GM13977 (cell line): ENCODE results near the gene AKAP7.

Source experiments
- DNase-seq: peaks from one replicate; pipeline ENCODE4 v3.0.0; 2012; ENCODE audit warnings: low spot score
- CTCF ChIP-seq: IDR thresholded peaks from 2 replicates; pipeline ENCODE4 v1.5.1; 2012; ENCODE audit warnings: mild to moderate bottlenecking, control low read depth; ENCODE audit not compliant: insufficient read depth; ENCODE audit errors: extremely low read depth, missing control alignments
- in situ Hi-C: fragments of 300-500 bp; cut with MboI; formaldehyde crosslinking; loops from one replicate; pipeline ENCODE4 v1.12.0; 2022; ENCODE audit warnings: low sequenced_read_pairs, low pct_unique_long_range_greater_than_20kb, mixed read lengths, inconsistent platforms; ENCODE audit not compliant: unreplicated experiment

AKAP7 gene

DNA sequence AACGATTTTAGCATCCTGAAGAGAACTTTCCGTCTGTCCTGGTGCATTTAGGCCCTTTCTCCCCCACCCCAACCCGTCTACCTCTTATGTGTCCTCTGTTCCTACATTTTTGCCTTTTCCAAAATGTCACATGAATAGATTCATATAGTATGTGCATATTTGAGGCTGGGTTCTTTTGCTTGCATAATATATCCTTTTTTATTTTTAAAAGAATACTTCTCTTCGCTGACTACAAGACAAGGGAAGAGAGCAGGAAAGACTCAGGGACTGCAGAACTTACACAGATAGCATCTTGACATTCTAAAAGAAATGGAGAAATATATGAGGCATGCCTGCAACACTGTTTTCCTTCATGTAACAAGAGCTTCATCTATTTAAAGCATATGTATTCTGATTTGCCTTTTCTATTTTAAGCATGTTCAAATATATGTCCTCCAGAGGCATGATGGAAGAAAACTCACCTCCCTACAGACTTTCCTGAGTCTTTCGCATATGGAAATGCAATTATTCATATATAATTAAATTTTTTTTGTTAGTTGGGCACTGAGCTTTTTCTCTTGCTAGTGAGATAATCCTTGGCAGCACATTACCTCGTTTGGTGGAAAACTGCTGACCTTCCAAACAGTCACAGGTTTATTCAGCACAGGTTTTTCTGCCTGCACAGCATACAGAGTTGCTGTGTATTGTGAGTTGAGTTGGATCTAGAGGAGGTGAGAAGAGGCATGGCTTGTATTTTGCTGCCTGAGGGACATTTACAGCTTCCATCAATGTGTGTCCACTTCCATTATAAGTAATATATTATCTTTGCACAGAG lies 170.0 kb downstream of the AKAP7 start:
- DNase-seq, result no peak
- in situ Hi-C loops, result no loop called here

DNA sequence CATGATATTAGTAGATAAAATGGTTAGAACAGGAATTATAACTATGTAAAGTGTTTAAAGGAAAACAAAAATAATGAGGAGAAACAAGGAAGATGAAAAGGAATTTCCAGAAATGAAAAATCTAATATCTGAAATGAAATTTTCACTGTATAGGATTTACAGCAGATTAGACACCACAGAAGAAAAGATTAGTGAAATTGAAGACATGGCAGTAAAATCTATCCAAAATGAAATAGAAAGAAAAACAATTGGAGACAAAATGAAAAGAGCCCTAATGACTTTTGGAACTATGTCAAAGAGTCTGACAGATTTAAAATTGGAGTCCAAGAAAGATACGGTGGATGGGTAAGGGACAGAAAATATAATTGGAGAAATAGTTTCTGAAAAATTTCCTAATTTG lies 174.2 kb downstream of the AKAP7 start:
- TF ChIP-seq CTCF, result no peak
- no peak for DNase-seq
- in situ Hi-C loops, result no loop called here

More for the DNA sequence above, 170.0 kb downstream of the AKAP7 start:
- no peak for TF ChIP-seq CTCF

GRCh38 chr6:131314838-131315237 lies 179.6 kb downstream of the AKAP7 start:
- no peak for DNase-seq
- in situ Hi-C loops, result no loop called here
- TF ChIP-seq CTCF, result no peak

DNA sequence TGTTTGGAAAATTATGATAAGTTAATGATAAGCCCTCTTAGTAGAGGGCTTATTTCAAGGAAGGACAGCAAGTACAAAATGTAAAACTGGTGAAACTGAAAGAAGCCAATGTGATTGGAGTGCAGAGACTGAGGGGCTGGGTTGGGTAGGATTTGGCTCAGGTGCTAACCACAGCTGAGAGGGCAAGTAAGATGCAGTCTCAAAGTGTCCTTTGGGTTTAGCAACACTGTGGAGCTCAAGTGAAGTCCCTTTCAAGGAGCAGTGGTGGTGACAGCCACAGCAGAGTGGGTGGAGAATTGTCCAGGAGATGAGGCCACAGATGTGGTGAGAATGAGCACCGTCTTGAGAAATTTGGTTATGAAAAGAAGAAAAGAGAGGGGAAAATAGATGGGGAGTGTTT lies 181.4 kb downstream of the AKAP7 start:
- TF ChIP-seq CTCF, result no peak
- in situ Hi-C loops, result no loop called here
- no peak for DNase-seq

- no peak for DNase-seq
- in situ Hi-C loops, result no loop called here
- no peak for TF ChIP-seq CTCF
Measured at GRCh38 chr6:131317516-131317915, 182.2 kb downstream of the AKAP7 start.

DNA sequence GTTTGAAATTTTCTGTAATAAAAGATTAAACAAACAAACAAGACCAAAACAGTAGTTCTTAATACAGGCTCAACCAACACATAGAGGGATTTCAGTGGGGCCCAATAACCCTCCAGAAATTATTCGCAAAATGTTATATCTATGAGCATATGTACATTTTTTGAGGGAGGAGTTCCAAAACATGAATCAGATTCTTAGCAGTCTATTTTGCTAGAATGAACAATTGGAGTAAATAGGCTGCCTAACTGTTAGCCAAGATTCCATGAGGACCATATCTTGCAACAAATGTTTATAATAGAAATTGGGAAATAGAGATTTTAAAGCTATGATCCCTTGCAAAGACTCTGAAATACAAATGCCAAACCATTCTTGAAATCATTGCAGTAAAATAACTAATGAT lies 186.3 kb downstream of the AKAP7 start:
- no peak for TF ChIP-seq CTCF
- DNase-seq, result no peak
- in situ Hi-C loops, result no loop called here
